Fibroblast of skin of scalp (primary cell): ENCODE results near the gene VWA8.
A peak's percentile ranks its signal among the peaks of the same experiment; 100 is the strongest.
"Not testable (repeated sequence)": the region's sequence is repeated elsewhere in the genome, so short reads cannot be mapped to it uniquely, and the experiment has no call there.

Experiments used
- DNase-seq: peaks from one replicate; pipeline ENCODE4 v3.0.0-alpha.2; 2013

Gene VWA8

GRCh38 chr13:41641961-41642360, 318.9 kb downstream of the VWA8 start:
- DNase-seq: no peak

- DNase-seq: no peak
Measured at GRCh38 chr13:41641429-41641828, 319.5 kb downstream of the VWA8 start.

GRCh38 chr13:41639955-41640780, 320.7 kb downstream of the VWA8 start:
- no peak for DNase-seq

- DNase-seq: no peak
Measured at GRCh38 chr13:41639237-41639904, 321.5 kb downstream of the VWA8 start.

- DNase-seq: no peak
Measured at GRCh38 chr13:41637586-41637985, 323.3 kb downstream of the VWA8 start.

GRCh38 chr13:41637032-41637431, 323.9 kb downstream of the VWA8 start:
- DNase-seq: not testable (repeated sequence)

- not testable (repeated sequence) for DNase-seq
Measured at GRCh38 chr13:41636590-41636989, 324.3 kb downstream of the VWA8 start.

GRCh38 chr13:41634407-41634806, 326.5 kb downstream of the VWA8 start:
- DNase-seq: no peak

- no peak for DNase-seq
Measured at GRCh38 chr13:41633776-41634175, 327.1 kb downstream of the VWA8 start.

GRCh38 chr13:41631296-41631965, 329.5 kb downstream of the VWA8 start:
- no peak for DNase-seq

- no peak for DNase-seq
Measured at GRCh38 chr13:41627425-41627824, 333.5 kb downstream of the VWA8 start.

GRCh38 chr13:41624041-41624440, 336.9 kb downstream of the VWA8 start:
- no peak for DNase-seq

GRCh38 chr13:41622432-41623429, 338.2 kb downstream of the VWA8 start:
- DNase-seq: peak; percentile 38

- DNase-seq: peak; percentile 45
Measured at GRCh38 chr13:41621716-41622431, 339.0 kb downstream of the VWA8 start.

- not testable (repeated sequence) for DNase-seq
Measured at GRCh38 chr13:41617633-41618032, 343.3 kb downstream of the VWA8 start.

GRCh38 chr13:41616151-41616550, 344.8 kb downstream of the VWA8 start:
- DNase-seq: no peak

GRCh38 chr13:41615528-41615855, 345.4 kb downstream of the VWA8 start:
- no peak for DNase-seq

GRCh38 chr13:41614671-41615527, 346.0 kb downstream of the VWA8 start:
- no peak for DNase-seq

- DNase-seq: peak; percentile 88
Measured at GRCh38 chr13:41613984-41614661, 346.8 kb downstream of the VWA8 start.

- no peak for DNase-seq
Measured at GRCh38 chr13:41613471-41613870, 347.4 kb downstream of the VWA8 start.
